Measurements from ENCODE around the gene FAM228A.

FAM228A gene

GRCh38 chr2:24231461-24231881, 56.6 kb downstream of the FAM228A start:
- DNase-seq = no peak

- DNase-seq = no peak
Measured at GRCh38 chr2:24233321-24233720, 58.5 kb downstream of the FAM228A start.

- DNase-seq = no peak
Measured at GRCh38 chr2:24237313-24237712, 62.5 kb downstream of the FAM228A start.

- DNase-seq = peak; percentile 48
Measured at GRCh38 chr2:24238158-24238557, 63.3 kb downstream of the FAM228A start.

GRCh38 chr2:24239553-24239952, 64.7 kb downstream of the FAM228A start:
- DNase-seq = no peak
